OCI-LY7 (cell line): ENCODE measurements around the gene MYL5. TPM values are rescaled to one million over a fixed set of nuclear protein-coding genes. Genes with fewer than 3 reads are reported as not detected.

Experiments
- BruUV-seq: library from RNA; stranded (reverse); fragments of 400-500 nt; replicated peaks from 2 replicates; lab custom pipeline; 2021; lab: Mats Ljungman, UMichigan
- CTCF ChIA-PET: fragments of 300-600 bp; sonication (Branson Sonifier 250); formaldehyde crosslinking; loops from one replicate; lab custom pipeline; 2022; ENCODE audit warnings: antibody characterized with exemption; ENCODE audit not compliant: unreplicated experiment; lab: Charles Lee
- POLR2A ChIA-PET: fragments of 300-600 bp; sonication (Branson Sonifier 250); formaldehyde crosslinking; loops from one replicate; lab custom pipeline; 2022; ENCODE audit warnings: antibody characterized with exemption; lab: Charles Lee
- DNase-seq: peaks from one replicate; pipeline ENCODE4 v3.0.0-alpha.2; 2015; ENCODE audit warnings: low spot score
- H2AFZ ChIP-seq: fragments of 200-600 bp; sonication (generic), shearing (Covaris generic); 2 replicates; pipeline ENCODE4 v1.6.1; 2014; ENCODE audit warnings: mild to moderate bottlenecking, antibody characterized with exemption, low read length, moderate library complexity
- H3K27ac ChIP-seq: fragments of 200-600 bp; sonication (generic); 2 replicates; pipeline ENCODE4 v1.5.1; 2014; ENCODE audit warnings: mixed run types, low read depth, mild to moderate bottlenecking, moderate library complexity, low read length, inconsistent platforms; ENCODE audit not compliant: poor library complexity, severe bottlenecking
- H3K36me3 ChIP-seq: fragments of 200-600 bp; sonication (generic); 2 replicates; pipeline ENCODE4 v1.6.1; 2014; ENCODE audit warnings: mild to moderate bottlenecking, antibody characterized with exemption, low read length, moderate library complexity, mixed read lengths; ENCODE audit not compliant: insufficient read depth
- H3K4me1 ChIP-seq: fragments of 200-600 bp; sonication (generic); 2 replicates; pipeline ENCODE4 v1.5.1; 2014; ENCODE audit warnings: mild to moderate bottlenecking, low read length; ENCODE audit not compliant: insufficient read depth, poor library complexity, severe bottlenecking
- H3K4me2 ChIP-seq: fragments of 200-600 bp; sonication (generic); 2 replicates; pipeline ENCODE4 v1.6.1; 2014; ENCODE audit warnings: mild to moderate bottlenecking, low read length
- H3K4me3 ChIP-seq: fragments of 200-600 bp; sonication (generic); 2 replicates; pipeline ENCODE4 v1.5.1; 2014; ENCODE audit warnings: mild to moderate bottlenecking, low read depth, low read length; ENCODE audit not compliant: poor library complexity, severe bottlenecking
- H3K79me2 ChIP-seq: fragments of 200-600 bp; sonication (generic); 2 replicates; pipeline ENCODE4 v1.6.1; 2016; ENCODE audit warnings: low read depth, mild to moderate bottlenecking, low read length, moderate library complexity, mixed read lengths; ENCODE audit not compliant: insufficient read depth
- H3K9me2 ChIP-seq: fragments of 200-600 bp; sonication (generic); 2 replicates; pipeline ENCODE4 v1.6.1; 2016; ENCODE audit warnings: mild to moderate bottlenecking, low read length, mixed read lengths; ENCODE audit not compliant: insufficient read depth
- H3K9me3 ChIP-seq: fragments of 200-600 bp; sonication (generic); 2 replicates; pipeline ENCODE4 v1.6.1; 2014; ENCODE audit warnings: mild to moderate bottlenecking, mixed run types, low read length, mixed read lengths
- H4K20me1 ChIP-seq: fragments of 200-600 bp; sonication (generic); 2 replicates; pipeline ENCODE4 v1.6.1; 2014; ENCODE audit warnings: mild to moderate bottlenecking, antibody characterized with exemption, low read length, moderate library complexity, mixed read lengths; ENCODE audit not compliant: insufficient read depth
- EZH2phosphoT487 ChIP-seq: fragments of 200-600 bp; sonication (generic); IDR thresholded peaks from 2 replicates; pipeline ENCODE4 v1.6.1; 2018; ENCODE audit warnings: low read depth, borderline replicate concordance, mild to moderate bottlenecking, mixed run types, antibody characterized with exemption, low read length, moderate library complexity, mixed read lengths
- intact Hi-C: fragments of 100-400 bp; cut with micrococcal nuclease; formaldehyde crosslinking; loops from one replicate; pipeline ENCODE4 v1.10.0; 2022; ENCODE audit not compliant: unreplicated experiment
- total RNA-seq, 2 experiments: library from RNA; depleted of rRNA in 1 of 2; stranded (reverse); fragments of >200 nt in 1 of 2; shearing (Covaris generic) in 1 of 2; gene quantifications; 2 replicates each; pipeline ENCODE4 v1.2.3, GENCODE V29; 2014 to 2022
- TF ChIP-seq, protein P1 (sequence below): fragments of 200-600 bp; sonication (generic); conservative IDR thresholded peaks from 2 replicates; pipeline ENCODE4 v1.5.1; 2014; ENCODE audit warnings: mild to moderate bottlenecking, antibody characterized with exemption, low read length, moderate library complexity, mixed read lengths

MYL5 gene
- total RNA-seq, 2 experiments from 2014 or later = 24.4 to 62.2 TPM

DNA sequence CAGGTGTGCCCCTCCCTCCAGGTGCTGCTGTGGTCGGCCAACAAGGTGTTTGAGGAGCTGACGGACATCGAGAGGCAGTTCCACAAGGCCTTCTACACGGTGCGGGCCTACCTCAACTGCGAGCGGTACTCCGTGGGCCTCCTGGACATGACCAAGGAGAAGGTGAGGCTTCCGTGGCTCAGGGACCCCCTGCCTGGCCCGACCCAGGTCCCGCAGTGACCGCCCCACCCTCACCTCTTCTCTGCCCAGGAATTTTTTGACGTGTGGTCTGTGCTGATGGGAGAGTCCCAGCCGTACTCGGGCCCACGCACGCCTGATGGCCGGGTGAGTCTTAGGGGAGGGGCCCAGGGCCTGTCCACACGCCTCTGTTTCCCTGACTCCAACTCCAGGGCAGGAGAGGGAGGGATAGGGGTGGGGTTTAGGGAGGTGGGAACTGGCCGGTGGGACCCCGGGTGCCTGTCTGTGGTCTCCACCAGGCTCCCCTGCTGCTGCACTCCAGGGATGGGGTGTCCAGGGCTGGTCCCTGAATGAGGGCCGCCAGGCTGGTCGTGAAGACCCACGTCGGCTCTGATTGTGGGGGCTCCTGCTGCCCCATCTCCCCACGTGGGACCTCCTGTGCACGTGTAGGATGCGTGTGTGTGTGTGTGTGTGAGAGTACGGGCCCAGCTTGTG, 20.4 kb upstream of the MYL5 start:
- H4K20me1 ChIP-seq = no peaks in the 10 kb centered on the region
- no peaks in the 10 kb centered on the region for H3K9me2 ChIP-seq
- H3K27ac ChIP-seq = no peak overlapping the region
- intact Hi-C loops = no loop called here
- no peak overlapping the region for H3K4me2 ChIP-seq
- CTCF ChIA-PET = no interaction called here
- H3K9me3 ChIP-seq = no peaks in the 10 kb centered on the region
- BruUV-seq = no TSS peak
- no peak overlapping the region for H2AFZ ChIP-seq
- TF ChIP-seq, protein P1, sequence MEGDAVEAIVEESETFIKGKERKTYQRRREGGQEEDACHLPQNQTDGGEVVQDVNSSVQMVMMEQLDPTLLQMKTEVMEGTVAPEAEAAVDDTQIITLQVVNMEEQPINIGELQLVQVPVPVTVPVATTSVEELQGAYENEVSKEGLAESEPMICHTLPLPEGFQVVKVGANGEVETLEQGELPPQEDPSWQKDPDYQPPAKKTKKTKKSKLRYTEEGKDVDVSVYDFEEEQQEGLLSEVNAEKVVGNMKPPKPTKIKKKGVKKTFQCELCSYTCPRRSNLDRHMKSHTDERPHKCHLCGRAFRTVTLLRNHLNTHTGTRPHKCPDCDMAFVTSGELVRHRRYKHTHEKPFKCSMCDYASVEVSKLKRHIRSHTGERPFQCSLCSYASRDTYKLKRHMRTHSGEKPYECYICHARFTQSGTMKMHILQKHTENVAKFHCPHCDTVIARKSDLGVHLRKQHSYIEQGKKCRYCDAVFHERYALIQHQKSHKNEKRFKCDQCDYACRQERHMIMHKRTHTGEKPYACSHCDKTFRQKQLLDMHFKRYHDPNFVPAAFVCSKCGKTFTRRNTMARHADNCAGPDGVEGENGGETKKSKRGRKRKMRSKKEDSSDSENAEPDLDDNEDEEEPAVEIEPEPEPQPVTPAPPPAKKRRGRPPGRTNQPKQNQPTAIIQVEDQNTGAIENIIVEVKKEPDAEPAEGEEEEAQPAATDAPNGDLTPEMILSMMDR = no peak
- no peak for TF ChIP-seq EZH2phosphoT487
- H3K79me2 ChIP-seq = no peaks in the 10 kb centered on the region
- POLR2A ChIA-PET = no interaction called here
- no peak for DNase-seq
- H3K4me3 ChIP-seq = no peak overlapping the region
- H3K36me3 ChIP-seq = no peaks in the 10 kb centered on the region
- no peaks in the 10 kb centered on the region for H3K4me1 ChIP-seq

DNA sequence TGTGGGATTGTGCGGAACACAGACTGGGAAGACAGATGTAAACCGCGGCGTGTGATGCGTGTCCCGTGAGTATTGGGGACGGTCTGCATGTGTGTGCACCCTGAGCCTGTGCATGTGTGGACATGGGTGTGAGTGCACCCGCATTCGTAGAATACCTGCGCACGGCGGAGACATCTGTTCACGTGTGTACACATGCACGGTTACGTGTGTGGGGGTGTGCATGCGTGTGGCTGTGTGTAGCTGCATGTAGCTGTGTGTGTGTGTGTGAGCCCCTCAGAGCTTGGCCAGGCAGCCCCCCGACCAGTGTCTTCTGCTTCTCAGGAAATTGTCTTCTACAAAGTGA, 19.9 kb upstream of the MYL5 start:
- CTCF ChIA-PET = no interaction called here

More for the DNA sequence above, 19.9 kb upstream of the MYL5 start:
- intact Hi-C loops = no loop called here
- no peaks in the 10 kb centered on the region for H3K36me3 ChIP-seq
- TF ChIP-seq, protein P1 = no peak
- no peak for TF ChIP-seq EZH2phosphoT487
- POLR2A ChIA-PET = no interaction called here
- H3K9me3 ChIP-seq = no peaks in the 10 kb centered on the region
- no peak for DNase-seq
- no peak overlapping the region for H3K4me2 ChIP-seq
- H3K27ac ChIP-seq = no peak overlapping the region
- no peak overlapping the region for H2AFZ ChIP-seq
- no peaks in the 10 kb centered on the region for H3K4me1 ChIP-seq
- H3K79me2 ChIP-seq = no peaks in the 10 kb centered on the region
- no peaks in the 10 kb centered on the region for H3K9me2 ChIP-seq
- no peak overlapping the region for H3K4me3 ChIP-seq
- BruUV-seq = no TSS peak
- H4K20me1 ChIP-seq = no peaks in the 10 kb centered on the region
